ENCODE results near the gene ZNF619. TPM values are rescaled to one million over a fixed set of nuclear protein-coding genes. Genes with fewer than 3 reads are reported as not detected.

Gene ZNF619
- total and polyA plus RNA-seq, 2 of the 4 experiments (the other 2 are of a cell fraction) = 2.0 to 4.8 TPM

GRCh38 chr3:40445062-40445461, 31.9 kb upstream of the ZNF619 start:
- Histone ChIP-seq H3K9me1 (ENCODE audit: insufficient read depth, low read length) (no peaks in the 10 kb centered on the region), H3K9me3 (ENCODE audit: control insufficient read depth, insufficient read depth, low read length) (no peaks in the 10 kb centered on the region), H3K14ac (replicated peaks; ENCODE audit: low read depth, low read length) (no peak overlapping the region), H4K8ac (ENCODE audit: low read depth in 2 of 2, low read length in 2 of 2) (no peak overlapping the region), H3K4me2 (ENCODE audit: low read depth, low read length) (no peak overlapping the region), H2AK9ac (replicated peaks; ENCODE audit: low read depth, low read length, poor library complexity) (no peak overlapping the region), H2BK20ac (ENCODE audit: low read depth, low read length) (no peak overlapping the region), H3K4me1 (ENCODE audit: control insufficient read depth, insufficient read depth, low read length) (no peaks in the 10 kb centered on the region), H3K18ac (ENCODE audit: low read depth, low read length) (no peak overlapping the region), H3K23ac (ENCODE audit: low read depth, low read length) (no peak overlapping the region), H2AFZ (replicated peaks; ENCODE audit: low read length, poor library complexity) (no peak overlapping the region), H3K4me3 (ENCODE audit: insufficient read depth, low read depth, low read length) (no peak overlapping the region), H3K56ac (ENCODE audit: extremely low read depth, insufficient read depth, low read length) (no peak overlapping the region), H4K91ac (ENCODE audit: insufficient read depth, low read depth, low read length) (no peak overlapping the region), H3K36me3 (ENCODE audit: control insufficient read depth, insufficient read depth, low read length) (peaks cover 1% of the 10 kb centered on the region), H4K20me1 (ENCODE audit: insufficient read depth, low read length) (no peaks in the 10 kb centered on the region), H3K79me1 (ENCODE audit: low read depth in 1 of 2, low read length in 2 of 2) (no peaks in the 10 kb centered on the region), H2AK5ac (ENCODE audit: low read depth, low read length) (no peak overlapping the region), H2BK120ac (ENCODE audit: low read depth, low read length) (no peak overlapping the region), H3K9ac (ENCODE audit: low read depth, low read length) (no peak overlapping the region), H3K27me3 (ENCODE audit: control insufficient read depth, insufficient read depth, low read length) (no peaks in the 10 kb centered on the region), H3K4ac (ENCODE audit: low read depth, low read length) (no peak overlapping the region), H3K27ac (ENCODE audit: insufficient read depth, low read length) (no peak overlapping the region), H4K5ac (ENCODE audit: low read depth, low read length) (no peak overlapping the region), H2BK5ac (ENCODE audit: low read depth, low read length, poor library complexity, severe bottlenecking) (no peak overlapping the region), H2BK15ac (ENCODE audit: low read depth, low read length) (no peak overlapping the region)
- 90% methylated on average over 2 of the region's 9 CpGs; no CpG with 5 or more reads in 1 of the 2 experiments for WGBS, 2 experiments (ENCODE audit: extremely low coverage in 2 of 2, insufficient read length in 1 of 2)
- POLR2A ChIA-PET (ENCODE audit: unreplicated experiment) = no interaction called here
- ATAC-seq (ENCODE audit: low read depth) (no peak), DNase-seq (no peak)
- no TSS peak for BruUV-seq (replicated peaks)
- TF ChIP-seq NFE2L2 (IDR thresholded peaks at IDR 0.05; ENCODE audit: low read depth, low read length) = no peak
- no peak for TF ChIP-seq USF2 (IDR thresholded peaks at IDR 0.05; ENCODE audit: low read depth, low read length)
- TF ChIP-seq RFX5 (IDR thresholded peaks at IDR 0.05; ENCODE audit: low read depth, low read length) = no peak
- TF ChIP-seq CHD1 (IDR thresholded peaks at IDR 0.05; ENCODE audit: low read depth, low read length) = no peak
- no peak for TF ChIP-seq RCOR1 (IDR thresholded peaks at IDR 0.05; ENCODE audit: insufficient replicate concordance, low read length)
- no peak for TF ChIP-seq MAZ (IDR thresholded peaks at IDR 0.05; ENCODE audit: borderline replicate concordance, low read depth, low read length)
- no peak for TF ChIP-seq MXI1 (IDR thresholded peaks at IDR 0.05; ENCODE audit: borderline replicate concordance, low read depth, low read length)
- no peak for TF ChIP-seq RAD21 (IDR thresholded peaks at IDR 0.05; ENCODE audit: low read length)
- no peak for TF ChIP-seq ELK1 (IDR thresholded peaks at IDR 0.05; ENCODE audit: borderline replicate concordance, low read depth, low read length)
- no peak for TF ChIP-seq FOS (IDR thresholded peaks at IDR 0.05; ENCODE audit: low read depth, low read length)
- no peak for TF ChIP-seq POLR2A (IDR thresholded peaks at IDR 0.05; ENCODE audit: low read depth, low read length)
- TF ChIP-seq BHLHE40 (IDR thresholded peaks at IDR 0.05; ENCODE audit: low read depth, low read length) = no peak
- no peak for TF ChIP-seq SMC3 (IDR thresholded peaks at IDR 0.05; ENCODE audit: low read depth, low read length)
- intact Hi-C loops (cut with micrococcal nuclease) (loop anchor here (10.0 kb wide), 1 partner anchor 250 kb away; no protein-coding TSS in a partner anchor), dilution Hi-C loops (cut with HindIII; ENCODE audit: low sequenced_read_pairs, unreplicated experiment) (no loop called here), in situ Hi-C loops (cut with MboI; ENCODE audit: low sequenced_read_pairs) (no loop called here)
- CTCF ChIA-PET = interaction anchor here (0.7 kb wide), 1 partner anchor 798 kb away, joined by 3 read pairs; no protein-coding TSS in a partner anchor
